H1 (cell line): ENCODE results near the gene SHROOM3. TPM values are rescaled to one million over a fixed set of nuclear protein-coding genes. Genes with fewer than 3 reads are reported as not detected.

ENCODE experiments used
- ATF2 ChIP-seq: IDR thresholded peaks from 2 replicates; pipeline ENCODE4 v1.6.1; 2012; ENCODE audit warnings: low read length, inconsistent platforms
- BACH1 ChIP-seq: IDR thresholded peaks from 2 replicates; pipeline ENCODE4 v1.6.1; 2012; ENCODE audit warnings: low read length, improper control_type of control experiment
- BCL11A ChIP-seq, 2 experiments: IDR thresholded peaks; one replicate each; pipeline ENCODE4 v1.6.1; 2011; ENCODE audit warnings: low read depth in 2 of 2, low read length in 2 of 2, mild to moderate bottlenecking in 2 of 2
- CBX5 ChIP-seq: fragments of 300-800, 300-1000 bp; sonication (generic); IDR thresholded peaks from 2 replicates; pipeline ENCODE4 v1.7.1; 2016; ENCODE audit warnings: antibody characterized with exemption, low read length, low read depth
- CBX8 ChIP-seq: fragments of 300-800, 300-1000 bp; sonication (generic); IDR thresholded peaks from 2 replicates; pipeline ENCODE4 v1.7.1; 2016; ENCODE audit warnings: low read depth, low read length, borderline replicate concordance
- CHD2 ChIP-seq: IDR thresholded peaks from 2 replicates; pipeline ENCODE4 v1.6.1; 2012; ENCODE audit warnings: low read length, improper control_type of control experiment
- CREB1 ChIP-seq: IDR thresholded peaks from 2 replicates; pipeline ENCODE4 v1.6.1; 2012; ENCODE audit warnings: inconsistent platforms
- EZH2 ChIP-seq: fragments of 200-600 bp; sonication (generic); IDR thresholded peaks from 2 replicates; pipeline ENCODE4 v1.7.1; 2012; ENCODE audit warnings: low read depth, mild to moderate bottlenecking, moderate library complexity, low read length, inconsistent platforms; ENCODE audit not compliant: severe bottlenecking
- GABPA ChIP-seq: IDR thresholded peaks from 2 replicates; pipeline ENCODE4 v1.6.1; 2011; ENCODE audit warnings: mild to moderate bottlenecking, low read length, moderate library complexity, borderline replicate concordance; ENCODE audit not compliant: insufficient read depth
- HDAC2 ChIP-seq, 2 experiments: fragments of 300-600 bp in 1 of 2; sonication (generic) in 1 of 2; IDR thresholded peaks; 2 replicates each; pipeline ENCODE4 v1.6.1; 2011 to 2012; ENCODE audit warnings: low read depth in 2 of 2, low read length in 2 of 2, mild to moderate bottlenecking in 2 of 2, moderate library complexity in 2 of 2, borderline replicate concordance in 1 of 2, inconsistent platforms in 1 of 2
- PHF8 ChIP-seq: fragments of 200-600 bp; sonication (generic); conservative IDR thresholded peaks from 2 replicates; pipeline ENCODE4 v1.7.1; 2012; ENCODE audit warnings: low read depth, mild to moderate bottlenecking, inconsistent platforms, low read length, moderate library complexity
- RFX5 ChIP-seq: IDR thresholded peaks from 2 replicates; pipeline ENCODE4 v1.6.1; 2011; ENCODE audit warnings: low read depth, low read length, improper control_type of control experiment, borderline replicate concordance
- SAP30 ChIP-seq: fragments of 300-600 bp; sonication (generic); IDR thresholded peaks from 2 replicates; pipeline ENCODE4 v1.7.1; 2012; ENCODE audit warnings: low read length, moderate library complexity, mild to moderate bottlenecking, inconsistent platforms; ENCODE audit not compliant: insufficient read depth, insufficient replicate concordance
- SIN3A ChIP-seq, 2 experiments: IDR thresholded peaks in 1 of 2; conservative IDR thresholded peaks in 1 of 2; 2 replicates each; pipeline ENCODE4 v1.6.1; 2011 to 2012; ENCODE audit warnings: low read length in 2 of 2, improper control_type of control experiment in 1 of 2, low read depth in 1 of 2, mild to moderate bottlenecking in 1 of 2
- SIX5 ChIP-seq: IDR thresholded peaks from 2 replicates; pipeline ENCODE4 v1.6.1; 2011; ENCODE audit warnings: mild to moderate bottlenecking, low read depth, low read length
- SP1 ChIP-seq: IDR thresholded peaks from 2 replicates; pipeline ENCODE4 v1.6.1; 2011; ENCODE audit warnings: low read depth, low read length
- SP4 ChIP-seq: IDR thresholded peaks from 2 replicates; pipeline ENCODE4 v1.6.1; 2012; ENCODE audit warnings: low read length, inconsistent platforms
- SRF ChIP-seq: IDR thresholded peaks from 2 replicates; pipeline ENCODE4 v1.6.1; 2011; ENCODE audit warnings: mild to moderate bottlenecking, low read depth, low read length, moderate library complexity
- TAF1 ChIP-seq: IDR thresholded peaks from 2 replicates; pipeline ENCODE4 v1.6.1; 2011; ENCODE audit warnings: mild to moderate bottlenecking, low read depth, low read length
- TBP ChIP-seq: IDR thresholded peaks from 2 replicates; pipeline ENCODE4 v1.6.1; 2011; ENCODE audit warnings: low read depth, low read length, improper control_type of control experiment
- USF2 ChIP-seq: IDR thresholded peaks from 2 replicates; pipeline ENCODE4 v1.6.1; 2011; ENCODE audit warnings: low read length, improper control_type of control experiment
- ZNF274 ChIP-seq: IDR thresholded peaks from 2 replicates; pipeline ENCODE4 v1.7.0; 2012; ENCODE audit warnings: low read length, borderline replicate concordance; ENCODE audit errors: extremely low read depth
- polyA plus RNA-seq, 7 experiments: library from polyadenylated mRNA; depleted of rRNA in 3 of 7; stranded (reverse) in 5 of 7; unstranded in 2 of 7; fragments of >200 nt in 5 of 7; fragments of 200-250 nt in 2 of 7; gene quantifications; 1 replicate in 5 of 7; 2 replicates in 1 of 7; 4 replicates in 1 of 7; pipeline versions ENCODE4 v1.2.1 to v1.2.3, GENCODE V29; 2011 to 2013; ENCODE audit warnings: missing spikeins in 2 of 7, mixed read lengths in 2 of 7
- total RNA-seq: library from RNA; stranded (reverse); fragmentation: NEBNext Ultra II Directional; extraction: Animal tissue kit (Norgen Biotek cat#: 25700); gene quantifications from 2 replicates; pipeline ENCODE4 v1.2.1, GENCODE V29; 2021

The SHROOM3 gene
- total and polyA plus RNA-seq, 2 of the 8 experiments (the other 6 are each of a cell fraction or from before 2014, with no cell fraction given): 15.8 to 34.0 TPM

GRCh38 chr4:76689145-76689817 is 254.3 kb downstream of the SHROOM3 start (continued):
- TF ChIP-seq ATF2: no peak
- no peak for TF ChIP-seq GABPA
- TF ChIP-seq TAF1: peak; percentile 68
- no peak for TF ChIP-seq RFX5
- TF ChIP-seq SIN3A (conservative IDR thresholded peaks at IDR 0.05 in 1 of 2, IDR thresholded peaks at IDR 0.05 in 1 of 2; ENCODE audit: low read depth in 1 of 2, low read length in 2 of 2): 0 out of 4 replicates have a peak, but pooled peaks have one; percentile 14 to 53
- TF ChIP-seq CBX8: no peak
- TF ChIP-seq HDAC2 (IDR thresholded peaks at IDR 0.05; ENCODE audit: borderline replicate concordance in 1 of 2, low read depth in 2 of 2, low read length in 2 of 2): no peak
- no peak for TF ChIP-seq CREB1
- TF ChIP-seq PHF8: peak; percentile 59
- no peak for TF ChIP-seq BCL11A (IDR thresholded peaks at IDR 0.05; ENCODE audit: low read depth in 2 of 2, low read length in 2 of 2)
- no peak for TF ChIP-seq SRF
- no peak for TF ChIP-seq CHD2
- TF ChIP-seq BACH1: no peak
- no peak for TF ChIP-seq SP4
- no peak for TF ChIP-seq USF2
- TF ChIP-seq EZH2: no peak
- TF ChIP-seq SP1: no peak
- TF ChIP-seq SAP30: no peak
- TF ChIP-seq TBP: peak; percentile 44; the same call in 1 of the 2 replicates
- no peak for TF ChIP-seq ZNF274
- no peak for TF ChIP-seq CBX5
- TF ChIP-seq SIX5: no peak
